Osteocyte (in vitro differentiated cells): ENCODE data around the gene MIA2. TPM values are rescaled to one million over a fixed set of nuclear protein-coding genes. Genes with fewer than 3 reads are reported as not detected.
A peak's percentile ranks its signal among the peaks of the same experiment; 100 is the strongest.

Source experiments
- DNase-seq: peaks from one replicate; pipeline ENCODE4 v3.0.0; 2021; ENCODE audit warnings: mixed read lengths; ENCODE audit not compliant: unreplicated experiment; ENCODE audit errors: extremely low spot score
- H3K27ac Mint-ChIP-seq: one replicate; pipeline ENCODE4 v1.8.0; 2021; ENCODE audit warnings: mild to moderate bottlenecking, mixed read lengths; ENCODE audit not compliant: unreplicated experiment
- H3K27me3 Mint-ChIP-seq: one replicate; pipeline ENCODE4 v1.8.0; 2021; ENCODE audit warnings: mixed read lengths; ENCODE audit not compliant: unreplicated experiment
- H3K36me3 Mint-ChIP-seq: one replicate; pipeline ENCODE4 v1.8.0; 2021; ENCODE audit warnings: mixed read lengths; ENCODE audit not compliant: unreplicated experiment
- H3K4me1 Mint-ChIP-seq: one replicate; pipeline ENCODE4 v1.8.0; 2021; ENCODE audit warnings: mixed read lengths; ENCODE audit not compliant: unreplicated experiment
- H3K4me3 Mint-ChIP-seq: one replicate; pipeline ENCODE4 v1.8.0; 2021; ENCODE audit warnings: mild to moderate bottlenecking, moderate library complexity, mixed read lengths; ENCODE audit not compliant: unreplicated experiment
- H3K9me3 Mint-ChIP-seq: one replicate; pipeline ENCODE4 v1.8.0; 2021; ENCODE audit warnings: mixed read lengths; ENCODE audit not compliant: unreplicated experiment
- total RNA-seq: library from RNA; stranded (reverse); gene quantifications from 2 replicates; pipeline ENCODE4 v1.2.1, GENCODE V29; 2021
- TF ChIP-seq, protein P1 (sequence below): fragments of 200-600 bp; sonication (generic); IDR thresholded peaks from 2 replicates; pipeline ENCODE4 v1.5.0; 2021; ENCODE audit warnings: antibody characterized with exemption, mild to moderate bottlenecking, moderate library complexity

Gene MIA2
- total RNA-seq, 1 donor from 2014 or later, result 22.5 TPM

DNA sequence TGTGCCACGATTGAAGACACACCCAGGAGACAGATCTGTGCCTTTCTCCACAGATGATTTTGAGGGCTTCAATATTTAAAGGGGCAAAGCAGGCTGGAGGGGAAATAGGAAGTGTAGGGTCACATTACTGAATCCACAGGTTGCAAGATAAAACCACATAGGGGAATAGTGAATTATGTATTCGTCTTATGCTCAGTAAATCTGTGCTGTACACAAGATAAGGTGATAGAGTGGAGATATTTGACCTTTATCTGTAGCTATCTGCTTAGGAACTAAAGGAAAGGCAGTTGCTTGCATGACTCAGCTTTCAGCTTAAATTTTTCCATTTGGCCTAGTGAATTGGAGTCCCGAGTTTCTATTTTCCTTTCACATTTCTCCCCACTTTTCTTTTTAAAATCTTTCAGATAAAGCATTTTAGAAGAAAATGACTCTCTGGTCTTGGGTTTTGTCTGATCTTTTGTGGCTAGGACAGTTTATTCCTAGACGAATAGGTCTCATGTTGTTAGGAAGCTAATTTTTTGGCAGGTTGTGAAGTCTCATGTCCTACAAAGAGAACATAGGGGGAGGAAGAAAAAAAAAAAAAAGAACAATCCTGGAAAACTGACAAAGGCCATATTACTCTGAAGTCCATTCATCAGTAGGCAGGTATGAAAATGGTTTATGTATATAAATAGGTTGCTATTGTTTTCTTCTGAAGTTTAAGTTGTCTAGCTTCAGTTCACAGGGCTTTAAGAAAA, 143.1 kb downstream of the MIA2 start:
- Mint-ChIP-seq H3K27ac (peak overlapping the region; percentile 91), H3K4me1 (peaks cover 19% of the 10 kb centered on the region), H3K27me3 (no peaks in the 10 kb centered on the region), H3K36me3 (no peaks in the 10 kb centered on the region), H3K9me3 (no peaks in the 10 kb centered on the region), H3K4me3 (peak overlapping the region; percentile 43)
- DNase-seq, result no peak
- TF ChIP-seq, protein P1, sequence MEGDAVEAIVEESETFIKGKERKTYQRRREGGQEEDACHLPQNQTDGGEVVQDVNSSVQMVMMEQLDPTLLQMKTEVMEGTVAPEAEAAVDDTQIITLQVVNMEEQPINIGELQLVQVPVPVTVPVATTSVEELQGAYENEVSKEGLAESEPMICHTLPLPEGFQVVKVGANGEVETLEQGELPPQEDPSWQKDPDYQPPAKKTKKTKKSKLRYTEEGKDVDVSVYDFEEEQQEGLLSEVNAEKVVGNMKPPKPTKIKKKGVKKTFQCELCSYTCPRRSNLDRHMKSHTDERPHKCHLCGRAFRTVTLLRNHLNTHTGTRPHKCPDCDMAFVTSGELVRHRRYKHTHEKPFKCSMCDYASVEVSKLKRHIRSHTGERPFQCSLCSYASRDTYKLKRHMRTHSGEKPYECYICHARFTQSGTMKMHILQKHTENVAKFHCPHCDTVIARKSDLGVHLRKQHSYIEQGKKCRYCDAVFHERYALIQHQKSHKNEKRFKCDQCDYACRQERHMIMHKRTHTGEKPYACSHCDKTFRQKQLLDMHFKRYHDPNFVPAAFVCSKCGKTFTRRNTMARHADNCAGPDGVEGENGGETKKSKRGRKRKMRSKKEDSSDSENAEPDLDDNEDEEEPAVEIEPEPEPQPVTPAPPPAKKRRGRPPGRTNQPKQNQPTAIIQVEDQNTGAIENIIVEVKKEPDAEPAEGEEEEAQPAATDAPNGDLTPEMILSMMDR, result no peak

DNA sequence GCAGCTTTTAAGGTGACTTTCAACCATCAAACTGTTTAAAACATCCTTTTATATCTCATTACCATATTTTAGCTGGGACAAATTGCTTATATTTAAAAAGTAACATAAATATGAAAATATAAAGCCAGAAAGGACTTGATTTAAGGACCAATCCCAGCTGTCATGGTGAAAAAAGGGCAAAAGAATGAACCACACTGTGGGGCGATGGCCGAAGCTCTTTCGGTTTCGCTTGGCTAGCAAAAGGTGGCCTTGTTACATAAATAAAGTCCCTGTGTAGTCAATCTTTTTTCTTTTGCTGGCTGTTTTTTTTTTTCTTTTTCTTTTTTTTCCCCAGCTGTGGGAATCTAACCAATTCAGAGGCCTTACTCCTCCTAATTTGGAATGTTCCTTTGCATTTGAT, 147.7 kb downstream of the MIA2 start:
- TF ChIP-seq, protein P1, result no peak
- no peak overlapping the region for H3K4me3 Mint-ChIP-seq
- H3K4me1 Mint-ChIP-seq, result peaks cover 9% of the 10 kb centered on the region
- peaks cover 9% of the 10 kb centered on the region for H3K36me3 Mint-ChIP-seq
- no peak overlapping the region for H3K27ac Mint-ChIP-seq
- H3K27me3 Mint-ChIP-seq, result no peaks in the 10 kb centered on the region
- no peaks in the 10 kb centered on the region for H3K9me3 Mint-ChIP-seq
- DNase-seq, result no peak

DNA sequence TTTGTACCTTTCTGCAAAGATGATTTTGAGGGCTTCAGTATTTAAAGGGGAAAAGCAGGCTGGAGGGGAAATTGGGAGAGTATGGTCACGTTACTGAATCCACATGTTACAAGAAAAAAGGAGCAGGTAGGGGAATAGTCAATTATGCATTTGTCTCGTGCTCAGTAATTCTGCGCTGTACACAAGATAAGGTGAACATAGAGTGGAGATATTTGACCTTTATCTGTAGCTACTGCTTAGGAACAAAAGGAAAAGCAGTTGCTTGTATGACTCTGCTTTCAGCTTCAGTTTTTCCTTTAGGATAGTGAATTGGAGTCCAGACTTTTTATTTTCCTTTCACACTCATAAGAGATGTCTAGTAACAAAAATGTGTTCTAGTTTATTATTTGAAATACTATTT, 148.7 kb downstream of the MIA2 start:
- no peaks in the 10 kb centered on the region for H3K27me3 Mint-ChIP-seq
- no peak overlapping the region for H3K27ac Mint-ChIP-seq
- no peaks in the 10 kb centered on the region for H3K4me1 Mint-ChIP-seq
- TF ChIP-seq, protein P1, result no peak
- peaks cover 13% of the 10 kb centered on the region for H3K36me3 Mint-ChIP-seq
- no peak for DNase-seq
- no peaks in the 10 kb centered on the region for H3K9me3 Mint-ChIP-seq
- no peak overlapping the region for H3K4me3 Mint-ChIP-seq

DNA sequence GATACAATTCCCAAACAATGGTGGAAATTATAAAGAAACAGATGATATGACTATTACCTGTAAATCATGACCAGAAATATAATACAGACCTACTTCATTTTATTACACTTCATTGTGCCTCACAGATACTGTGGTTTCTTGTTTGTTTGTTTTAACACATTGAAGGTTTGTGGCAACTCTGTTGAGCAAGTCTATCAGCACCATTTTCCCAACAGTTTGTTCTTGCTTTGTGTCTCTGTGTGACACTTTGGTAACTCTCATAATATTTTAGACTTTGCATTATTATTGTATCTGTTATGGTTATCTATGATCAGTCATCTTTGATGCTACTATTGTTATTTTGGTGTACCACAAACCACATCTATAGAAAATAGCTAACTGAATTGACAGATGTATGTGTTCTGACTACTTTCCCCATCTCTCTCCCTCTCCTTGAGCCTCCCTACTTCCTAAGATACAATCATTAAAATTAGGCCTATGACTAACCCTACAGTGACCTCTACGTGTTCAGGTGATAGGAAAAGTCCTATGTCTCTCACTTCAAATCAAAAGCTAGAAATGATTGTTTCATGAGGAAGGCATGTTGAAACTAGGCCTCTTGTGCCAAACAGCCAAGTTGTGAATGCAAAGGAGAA, 149.4 kb downstream of the MIA2 start:
- H3K9me3 Mint-ChIP-seq, result no peaks in the 10 kb centered on the region
- TF ChIP-seq, protein P1, result no peak
- H3K4me3 Mint-ChIP-seq, result no peak overlapping the region
- no peaks in the 10 kb centered on the region for H3K4me1 Mint-ChIP-seq
- peaks cover 13% of the 10 kb centered on the region for H3K36me3 Mint-ChIP-seq
- no peaks in the 10 kb centered on the region for H3K27me3 Mint-ChIP-seq
- no peak overlapping the region for H3K27ac Mint-ChIP-seq
- no peak for DNase-seq

DNA sequence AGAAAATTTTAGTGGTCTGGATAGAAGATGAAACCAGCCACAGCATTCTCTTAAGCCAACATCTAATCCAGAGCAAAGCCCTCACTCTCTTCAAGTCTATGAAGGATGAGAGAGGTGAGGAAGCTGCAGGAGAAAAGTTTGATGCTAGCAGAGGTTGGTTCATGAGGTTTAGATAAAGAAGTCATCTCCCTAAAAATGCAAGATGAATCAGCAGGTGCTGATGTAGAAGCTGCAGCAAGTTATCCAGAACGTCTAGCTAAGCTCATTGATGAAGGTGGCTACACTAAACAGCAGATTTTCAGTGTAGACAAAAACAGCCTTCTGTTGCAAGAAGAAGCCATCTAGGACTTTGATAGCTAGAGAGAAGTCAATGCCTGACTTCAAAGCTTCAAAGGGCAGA, 150.0 kb downstream of the MIA2 start:
- DNase-seq, result no peak
- no peak overlapping the region for H3K4me3 Mint-ChIP-seq
- peaks cover 18% of the 10 kb centered on the region for H3K36me3 Mint-ChIP-seq
- H3K27ac Mint-ChIP-seq, result no peak overlapping the region
- TF ChIP-seq, protein P1, result no peak
- H3K27me3 Mint-ChIP-seq, result no peaks in the 10 kb centered on the region
- no peaks in the 10 kb centered on the region for H3K4me1 Mint-ChIP-seq
- no peaks in the 10 kb centered on the region for H3K9me3 Mint-ChIP-seq
